NOMO-1 treated with dmso at 0.1 percent for 144 hours (cell line): ENCODE measurements around the gene CIITA.
"Not testable (repeated sequence)": the region's sequence is repeated elsewhere in the genome, so short reads cannot be mapped to it uniquely, and the experiment has no call there.

Source experiments
- DNase-seq: peaks from one replicate; lab custom pipeline; 2025; ENCODE audit not compliant: unreplicated experiment; lab: John Stamatoyannopoulos, UW

CIITA gene

GRCh38 chr16:10918294-10919002 is 41.4 kb downstream of the CIITA start:
- DNase-seq = peak; percentile 57

GRCh38 chr16:10919003-10919351 is 42.0 kb downstream of the CIITA start:
- no peak for DNase-seq

GRCh38 chr16:10920726-10921427 is 43.9 kb downstream of the CIITA start:
- no peak for DNase-seq

- no peak for DNase-seq
Measured at GRCh38 chr16:10921536-10922327, 44.7 kb downstream of the CIITA start.

- DNase-seq = no peak
Measured at GRCh38 chr16:10922328-10923145, 45.5 kb downstream of the CIITA start.

- no peak for DNase-seq
Measured at GRCh38 chr16:10923146-10923649, 46.2 kb downstream of the CIITA start.

- DNase-seq = no peak
Measured at GRCh38 chr16:10923650-10924214, 46.7 kb downstream of the CIITA start.

GRCh38 chr16:10925285-10925684 is 48.3 kb downstream of the CIITA start:
- not testable (repeated sequence) for DNase-seq

- no peak for DNase-seq
Measured at GRCh38 chr16:10926094-10926493, 49.1 kb downstream of the CIITA start.

- DNase-seq = no peak
Measured at GRCh38 chr16:10926867-10927266, 49.9 kb downstream of the CIITA start.

GRCh38 chr16:10927497-10928112 is 50.6 kb downstream of the CIITA start:
- no peak for DNase-seq

- DNase-seq = not testable (repeated sequence)
Measured at GRCh38 chr16:10929097-10929496, 52.1 kb downstream of the CIITA start.

GRCh38 chr16:10929853-10930754 is 53.1 kb downstream of the CIITA start:
- DNase-seq = no peak

- DNase-seq = no peak
Measured at GRCh38 chr16:10930755-10931093, 53.7 kb downstream of the CIITA start.

- DNase-seq = no peak
Measured at GRCh38 chr16:10931134-10931533, 54.1 kb downstream of the CIITA start.

- no peak for DNase-seq
Measured at GRCh38 chr16:10931977-10932632, 55.1 kb downstream of the CIITA start.

GRCh38 chr16:10932959-10933710 is 56.1 kb downstream of the CIITA start:
- DNase-seq = no peak

GRCh38 chr16:10933865-10934264 is 56.9 kb downstream of the CIITA start:
- DNase-seq = no peak
